Measurements from ENCODE around the gene MED10.

GRCh38 chr5:6376974-6377520 lies 1.3 kb downstream of the MED10 start:
- TF ChIP-seq CTCF (IDR thresholded peaks at IDR 0.05) (no peak), EZH2 (IDR thresholded peaks at IDR 0.05; ENCODE audit: borderline replicate concordance, insufficient read depth, low read depth, low read length, poor library complexity, severe bottlenecking) (no peak)
